K562 (cell line): ENCODE measurements around the gene TMEM151A. TPM values are rescaled to one million over a fixed set of nuclear protein-coding genes. Genes with fewer than 3 reads are reported as not detected.
A peak's percentile ranks its signal among the peaks of the same experiment; 100 is the strongest.

Source experiments
- ARID2 ChIP-seq: fragments of 450-650 bp; IDR thresholded peaks from 2 replicates; pipeline ENCODE4 v1.6.1; 2017; ENCODE audit warnings: antibody characterized with exemption, mild to moderate bottlenecking
- CBX3 ChIP-seq, 2 experiments: IDR thresholded peaks; 1 replicate in 1 of 2; 2 replicates in 1 of 2; pipeline ENCODE4 v1.6.1; 2012; ENCODE audit warnings: inconsistent platforms in 2 of 2, low read length in 2 of 2, borderline replicate concordance in 1 of 2, control low read depth in 1 of 2
- CHD2 ChIP-seq: IDR thresholded peaks from 2 replicates; pipeline ENCODE4 v1.6.1; 2011; ENCODE audit warnings: low read depth, low read length
- CREB1 ChIP-seq, 2 experiments: sonication (generic) in 1 of 2; formaldehyde crosslinking in 1 of 2; IDR thresholded peaks; 2 replicates each; pipeline versions ENCODE4 v1.6.1 to v1.8.0; 2012 to 2022; ENCODE audit warnings: inconsistent platforms in 1 of 2, mild to moderate bottlenecking in 1 of 2, missing genetic modification reagents in 1 of 2, moderate library complexity in 1 of 2
- ETV6 ChIP-seq, 3 experiments: fragments of 150-350 bp in 1 of 3; sonication (generic) in 1 of 3; formaldehyde crosslinking in 1 of 3; IDR thresholded peaks; 2 replicates each; pipeline versions ENCODE4 v1.6.1 to v1.8.0; 2014 to 2022; ENCODE audit warnings: borderline replicate concordance in 2 of 3, low read depth in 2 of 3, antibody characterized with exemption in 1 of 3, low read length in 1 of 3, mild to moderate bottlenecking in 1 of 3, missing genetic modification reagents in 1 of 3
- GTF2A2 ChIP-seq: IDR thresholded peaks from 2 replicates; pipeline ENCODE4 v1.6.1; 2016; ENCODE audit warnings: mild to moderate bottlenecking, missing genetic modification characterization, missing compliant biosample characterization
- HSF4 ChIP-seq: fragments of 250-450 bp; sonication (Bioruptor Pico); IDR thresholded peaks from 2 replicates; pipeline ENCODE4 v2.1.2; 2022; ENCODE audit warnings: mild to moderate bottlenecking, moderate library complexity, borderline replicate concordance
- JUNB ChIP-seq: fragments of 450-650 bp; formaldehyde crosslinking; conservative IDR thresholded peaks from 2 replicates; pipeline ENCODE4 v1.4.0; 2020; ENCODE audit warnings: mild to moderate bottlenecking
- KDM2B ChIP-seq: fragments of 250-450 bp; sonication (Bioruptor Pico); IDR thresholded peaks from 2 replicates; pipeline ENCODE4 v1.8.0; 2021; ENCODE audit warnings: mild to moderate bottlenecking, moderate library complexity
- KDM4B ChIP-seq, 2 experiments: fragments of 450-650 bp in 1 of 2; sonication (generic) in 1 of 2; IDR thresholded peaks; 2 replicates each; pipeline ENCODE4 v1.6.1; 2016 to 2017; ENCODE audit warnings: borderline replicate concordance in 2 of 2, antibody characterized with exemption in 1 of 2, low read depth in 1 of 2, mild to moderate bottlenecking in 1 of 2
- MAFF ChIP-seq: IDR thresholded peaks from 2 replicates; pipeline ENCODE4 v1.6.1; 2012; ENCODE audit warnings: low read length, improper control_type of control experiment
- MTA2 ChIP-seq: fragments of 450-650 bp; IDR thresholded peaks from 2 replicates; pipeline ENCODE4 v1.6.1; 2016; ENCODE audit warnings: low read depth
- RFX7 ChIP-seq: fragments of 250-450 bp; sonication (Bioruptor Pico); IDR thresholded peaks from 2 replicates; pipeline ENCODE4 v1.5.1; 2021; ENCODE audit warnings: mild to moderate bottlenecking
- SMAD2 ChIP-seq: fragments of 150-350 bp; IDR thresholded peaks from 2 replicates; pipeline ENCODE4 v1.6.1; 2014; ENCODE audit warnings: low read depth, mild to moderate bottlenecking, low read length
- TEAD1 ChIP-seq, 2 experiments: fragments of 450-650 bp in 1 of 2; sonication (generic) in 1 of 2; formaldehyde crosslinking; IDR thresholded peaks; 2 replicates each; pipeline versions ENCODE4 v1.4.0 to v1.8.0; 2020 to 2022; ENCODE audit warnings: mild to moderate bottlenecking in 2 of 2, missing genetic modification reagents in 1 of 2
- ZNF41 ChIP-seq: fragments of 250-450 bp; sonication (Bioruptor Pico); conservative IDR thresholded peaks from 2 replicates; pipeline ENCODE4 v1.4.0; 2020; ENCODE audit warnings: mild to moderate bottlenecking
- polyA plus RNA-seq, 8 experiments: library from polyadenylated mRNA; depleted of rRNA in 4 of 8; stranded (reverse) in 5 of 8; unstranded in 3 of 8; fragments of >200 nt; fragmentation: Nextera tagmentation in 2 of 8; fragmentation: Illumina TruSeq in 1 of 8; extraction: Ambion mirVana in 2 of 8; extraction: Trizol in 1 of 8; gene quantifications; 2 replicates each; pipeline versions ENCODE4 v1.2.1 to v1.2.3, GENCODE V29; 2011 to 2014; ENCODE audit warnings: inconsistent platforms in 1 of 8, missing spikeins in 1 of 8
- total RNA-seq, 7 experiments: library from RNA; depleted of rRNA in 6 of 7; stranded (reverse); fragments of >200 nt in 6 of 7; fragmentation: Illumina TruSeq in 2 of 7; extraction: Trizol in 2 of 7; gene quantifications; 2 replicates each; pipeline versions ENCODE4 v1.2.1 to v1.2.3, GENCODE V29; 2011 to 2021; ENCODE audit warnings: low replicate concordance in 1 of 7
- TF ChIP-seq, protein P1 (sequence below): fragments of 450-650 bp; IDR thresholded peaks from 2 replicates; pipeline ENCODE4 v1.6.1; 2016
- TF ChIP-seq, protein P2 (sequence below): fragments of 250-450 bp; sonication (Bioruptor Pico); IDR thresholded peaks from 2 replicates; pipeline ENCODE4 v1.4.0; 2020; ENCODE audit warnings: mild to moderate bottlenecking
- TF ChIP-seq, protein P3 (sequence below): fragments of 250-450 bp; sonication (Bioruptor Pico); IDR thresholded peaks from 2 replicates; pipeline ENCODE4 v1.4.0; 2020; ENCODE audit warnings: mild to moderate bottlenecking, moderate library complexity, borderline replicate concordance
- TF ChIP-seq, protein P4 (sequence below), 2 experiments: fragments of 450-650 bp in 1 of 2; sonication (generic) in 1 of 2; formaldehyde crosslinking; conservative IDR thresholded peaks; 2 replicates each; pipeline versions ENCODE4 v1.4.0 to v1.8.1; 2020 to 2022; ENCODE audit warnings: mild to moderate bottlenecking in 1 of 2, missing genetic modification reagents in 1 of 2

The TMEM151A gene
- total and polyA plus RNA-seq, 9 of the 15 experiments (the other 6 are each of a cell fraction or from before 2014, with no cell fraction given), result not detected

DNA sequence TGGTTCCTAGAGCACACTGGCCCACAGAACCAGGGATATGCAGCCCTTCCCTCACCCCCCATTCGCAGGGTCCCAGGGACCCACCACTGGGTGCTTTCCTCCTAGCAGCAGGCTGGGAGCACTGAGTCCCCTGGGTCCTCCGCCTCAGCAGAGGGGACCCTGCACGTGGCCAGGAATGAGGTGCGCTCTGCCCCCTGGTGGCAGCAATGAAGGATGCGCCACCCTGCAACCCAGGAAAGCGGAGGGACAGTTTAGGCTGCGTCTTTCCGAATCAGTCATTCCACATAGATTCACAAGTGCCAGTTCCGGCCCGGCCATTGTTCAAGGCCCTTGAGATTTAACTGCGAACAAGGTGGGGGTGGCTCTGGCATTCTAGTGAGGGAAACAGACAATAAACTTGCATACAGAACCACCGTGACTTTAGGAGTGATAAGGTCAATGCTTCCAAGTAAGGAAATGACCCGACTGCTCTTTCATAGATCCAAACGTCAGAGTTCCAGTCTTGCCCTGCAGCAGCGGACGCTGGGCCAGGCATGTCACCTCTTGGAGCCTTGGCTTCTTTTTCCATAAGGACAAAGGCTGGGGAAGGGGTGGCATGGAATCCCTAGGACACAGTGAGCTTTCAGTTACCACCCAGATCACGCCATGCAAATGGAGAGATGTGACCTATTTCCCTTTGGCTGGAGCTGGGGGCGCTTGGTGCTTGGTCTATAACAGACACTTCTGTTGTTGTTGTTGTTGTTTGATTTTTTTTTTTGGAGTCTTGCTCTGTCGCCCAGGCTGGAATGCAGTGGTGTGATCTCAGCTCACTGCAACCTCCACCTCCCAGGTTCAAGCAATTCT, 36.8 kb downstream of the TMEM151A start (continued):
- TF ChIP-seq, protein P1, sequence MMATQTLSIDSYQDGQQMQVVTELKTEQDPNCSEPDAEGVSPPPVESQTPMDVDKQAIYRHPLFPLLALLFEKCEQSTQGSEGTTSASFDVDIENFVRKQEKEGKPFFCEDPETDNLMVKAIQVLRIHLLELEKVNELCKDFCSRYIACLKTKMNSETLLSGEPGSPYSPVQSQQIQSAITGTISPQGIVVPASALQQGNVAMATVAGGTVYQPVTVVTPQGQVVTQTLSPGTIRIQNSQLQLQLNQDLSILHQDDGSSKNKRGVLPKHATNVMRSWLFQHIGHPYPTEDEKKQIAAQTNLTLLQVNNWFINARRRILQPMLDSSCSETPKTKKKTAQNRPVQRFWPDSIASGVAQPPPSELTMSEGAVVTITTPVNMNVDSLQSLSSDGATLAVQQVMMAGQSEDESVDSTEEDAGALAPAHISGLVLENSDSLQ, result no peak
- TF ChIP-seq, protein P2, sequence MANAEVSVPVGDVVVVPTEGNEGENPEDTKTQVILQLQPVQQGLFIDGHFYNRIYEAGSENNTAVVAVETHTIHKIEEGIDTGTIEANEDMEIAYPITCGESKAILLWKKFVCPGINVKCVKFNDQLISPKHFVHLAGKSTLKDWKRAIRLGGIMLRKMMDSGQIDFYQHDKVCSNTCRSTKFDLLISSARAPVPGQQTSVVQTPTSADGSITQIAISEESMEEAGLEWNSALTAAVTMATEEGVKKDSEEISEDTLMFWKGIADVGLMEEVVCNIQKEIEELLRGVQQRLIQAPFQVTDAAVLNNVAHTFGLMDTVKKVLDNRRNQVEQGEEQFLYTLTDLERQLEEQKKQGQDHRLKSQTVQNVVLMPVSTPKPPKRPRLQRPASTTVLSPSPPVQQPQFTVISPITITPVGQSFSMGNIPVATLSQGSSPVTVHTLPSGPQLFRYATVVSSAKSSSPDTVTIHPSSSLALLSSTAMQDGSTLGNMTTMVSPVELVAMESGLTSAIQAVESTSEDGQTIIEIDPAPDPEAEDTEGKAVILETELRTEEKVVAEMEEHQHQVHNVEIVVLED (CRISPR knock-in tag), result no peak
- TF ChIP-seq, protein P3, sequence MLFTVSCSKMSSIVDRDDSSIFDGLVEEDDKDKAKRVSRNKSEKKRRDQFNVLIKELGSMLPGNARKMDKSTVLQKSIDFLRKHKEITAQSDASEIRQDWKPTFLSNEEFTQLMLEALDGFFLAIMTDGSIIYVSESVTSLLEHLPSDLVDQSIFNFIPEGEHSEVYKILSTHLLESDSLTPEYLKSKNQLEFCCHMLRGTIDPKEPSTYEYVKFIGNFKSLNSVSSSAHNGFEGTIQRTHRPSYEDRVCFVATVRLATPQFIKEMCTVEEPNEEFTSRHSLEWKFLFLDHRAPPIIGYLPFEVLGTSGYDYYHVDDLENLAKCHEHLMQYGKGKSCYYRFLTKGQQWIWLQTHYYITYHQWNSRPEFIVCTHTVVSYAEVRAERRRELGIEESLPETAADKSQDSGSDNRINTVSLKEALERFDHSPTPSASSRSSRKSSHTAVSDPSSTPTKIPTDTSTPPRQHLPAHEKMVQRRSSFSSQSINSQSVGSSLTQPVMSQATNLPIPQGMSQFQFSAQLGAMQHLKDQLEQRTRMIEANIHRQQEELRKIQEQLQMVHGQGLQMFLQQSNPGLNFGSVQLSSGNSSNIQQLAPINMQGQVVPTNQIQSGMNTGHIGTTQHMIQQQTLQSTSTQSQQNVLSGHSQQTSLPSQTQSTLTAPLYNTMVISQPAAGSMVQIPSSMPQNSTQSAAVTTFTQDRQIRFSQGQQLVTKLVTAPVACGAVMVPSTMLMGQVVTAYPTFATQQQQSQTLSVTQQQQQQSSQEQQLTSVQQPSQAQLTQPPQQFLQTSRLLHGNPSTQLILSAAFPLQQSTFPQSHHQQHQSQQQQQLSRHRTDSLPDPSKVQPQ (CRISPR knock-in tag), result no peak
- TF ChIP-seq GTF2A2 (tag) (no peak), JUNB (CRISPR knock-in tag) (no peak), ZNF41 (CRISPR knock-in tag) (no peak), ARID2 (peak; percentile 44; the same call in 1 of the 2 replicates), TEAD1 (CRISPR knock-in tag; IDR thresholded peaks at IDR 0.05) (peak; percentile 97 to 100), KDM2B (CRISPR knock-in tag) (no peak), MAFF (no peak), CBX3 (IDR thresholded peaks at IDR 0.05; ENCODE audit: borderline replicate concordance in 1 of 2, low read length in 2 of 2) (peak in 1 of 2 experiments; percentile 83; a peak in 2 of 3 replicates), HSF4 (no peak), ETV6 (IDR thresholded peaks at IDR 0.05; ENCODE audit: borderline replicate concordance in 1 of 2, low read depth in 2 of 2, low read length in 1 of 2) (no peak), ETV6 (CRISPR knock-in tag; IDR thresholded peaks at IDR 0.05; ENCODE audit: borderline replicate concordance) (no peak), SMAD2 (no peak), KDM4B (IDR thresholded peaks at IDR 0.05; ENCODE audit: borderline replicate concordance in 2 of 2, low read depth in 1 of 2) (peak in 1 of 2 experiments; percentile 69; a peak in 1 of 4 replicates), MTA2 (no peak), CREB1 (IDR thresholded peaks at IDR 0.05) (no peak), CREB1 (CRISPR knock-in tag; IDR thresholded peaks at IDR 0.05) (peak; percentile 55), CHD2 (no peak), RFX7 (no peak)
- TF ChIP-seq, protein P4, sequence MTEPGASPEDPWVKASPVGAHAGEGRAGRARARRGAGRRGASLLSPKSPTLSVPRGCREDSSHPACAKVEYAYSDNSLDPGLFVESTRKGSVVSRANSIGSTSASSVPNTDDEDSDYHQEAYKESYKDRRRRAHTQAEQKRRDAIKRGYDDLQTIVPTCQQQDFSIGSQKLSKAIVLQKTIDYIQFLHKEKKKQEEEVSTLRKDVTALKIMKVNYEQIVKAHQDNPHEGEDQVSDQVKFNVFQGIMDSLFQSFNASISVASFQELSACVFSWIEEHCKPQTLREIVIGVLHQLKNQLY (CRISPR knock-in tag; conservative IDR thresholded peaks at IDR 0.05), result no peak
